GM23338 (cell line): Measurements from ENCODE around the gene TOM1L2. TPM values are rescaled to one million over a fixed set of nuclear protein-coding genes. Genes with fewer than 3 reads are reported as not detected.

Experiments
- ATAC-seq: fragments of 200-7000 bp; cut with Tn5 transposase; 3 replicates; pipeline ENCODE4 v1.9.1; 2020
- DNase-seq: peaks from one replicate; pipeline ENCODE4 v3.0.0-alpha.2; 2015; ENCODE audit warnings: low spot score
- H2AFZ ChIP-seq: fragments of 200-600 bp; sonication (generic); 2 replicates; pipeline ENCODE4 v1.8.0; 2016; ENCODE audit warnings: antibody characterized with exemption, mild to moderate bottlenecking, moderate library complexity
- H3F3A ChIP-seq: fragments of 200-600 bp; sonication (generic); replicated peaks from 2 replicates; pipeline ENCODE4 v1.8.0; 2017; ENCODE audit warnings: antibody characterized with exemption, mixed run types, low read depth
- H3K27ac ChIP-seq: fragments of 200-600 bp; sonication (generic); 2 replicates; pipeline ENCODE4 v1.6.1; 2016; ENCODE audit warnings: low read depth
- H3K27me3 ChIP-seq: fragments of 200-600 bp; sonication (generic); 2 replicates; pipeline ENCODE4 v1.8.0; 2016; ENCODE audit warnings: mild to moderate bottlenecking, mixed run types, moderate library complexity; ENCODE audit not compliant: insufficient read depth
- H3K36me3 ChIP-seq: fragments of 200-600 bp; sonication (generic); 2 replicates; pipeline ENCODE4 v1.8.0; 2016; ENCODE audit warnings: mild to moderate bottlenecking; ENCODE audit not compliant: insufficient read depth
- H3K4me1 ChIP-seq: fragments of 200-600 bp; sonication (generic); 2 replicates; pipeline ENCODE4 v1.8.0; 2016; ENCODE audit warnings: mild to moderate bottlenecking, moderate library complexity; ENCODE audit not compliant: insufficient read depth
- H3K4me2 ChIP-seq: fragments of 200-600 bp; sonication (generic); 2 replicates; pipeline ENCODE4 v1.7.1; 2017; ENCODE audit warnings: mixed run types
- H3K4me3 ChIP-seq: fragments of 200-600 bp; sonication (generic); 2 replicates; pipeline ENCODE4 v1.6.1; 2016; ENCODE audit warnings: mixed run types
- H3K79me2 ChIP-seq: fragments of 200-600 bp; sonication (generic); replicated peaks from 2 replicates; pipeline ENCODE4 v1.8.0; 2017; ENCODE audit warnings: mild to moderate bottlenecking; ENCODE audit not compliant: insufficient read depth
- H3K9me2 ChIP-seq: fragments of 200-600 bp; sonication (generic); 2 replicates; pipeline ENCODE4 v1.8.0; 2017; ENCODE audit not compliant: insufficient read depth
- H4K20me1 ChIP-seq: fragments of 200-600 bp; sonication (generic); replicated peaks from 2 replicates; pipeline ENCODE4 v1.8.0; 2017; ENCODE audit warnings: mild to moderate bottlenecking; ENCODE audit not compliant: insufficient read depth
- H3K27ac Mint-ChIP-seq: 2 replicates; pipeline ENCODE4 v1.8.0; 2020; ENCODE audit warnings: inconsistent platforms, mild to moderate bottlenecking, moderate library complexity, mixed read lengths
- H3K27me3 Mint-ChIP-seq: 3 replicates; pipeline ENCODE4 v1.8.0; 2022; ENCODE audit warnings: low read depth, mild to moderate bottlenecking, moderate library complexity, mixed read lengths, inconsistent platforms; ENCODE audit not compliant: insufficient read depth, poor library complexity
- H3K36me3 Mint-ChIP-seq: 3 replicates; pipeline ENCODE4 v1.8.0; 2021; ENCODE audit warnings: low read depth, mild to moderate bottlenecking, inconsistent platforms, moderate library complexity, mixed read lengths
- H3K4me1 Mint-ChIP-seq: 3 replicates; pipeline ENCODE4 v1.8.0; 2020; ENCODE audit warnings: mild to moderate bottlenecking, inconsistent platforms, mixed read lengths
- H3K4me3 Mint-ChIP-seq: 3 replicates; pipeline ENCODE4 v1.8.0; 2021; ENCODE audit warnings: moderate library complexity, mild to moderate bottlenecking, inconsistent platforms, mixed read lengths
- H3K9me3 Mint-ChIP-seq: 3 replicates; pipeline ENCODE4 v1.8.0; 2020; ENCODE audit warnings: moderate library complexity, mild to moderate bottlenecking, inconsistent platforms, mixed read lengths
- CREB1 ChIP-seq: fragments of 250-450 bp; sonication (Bioruptor Pico); IDR thresholded peaks from 2 replicates; pipeline ENCODE4 v1.5.0; 2020; ENCODE audit warnings: low read depth, mild to moderate bottlenecking, moderate library complexity
- EZH2 ChIP-seq: fragments of 200-600 bp; sonication (generic); IDR thresholded peaks from one replicate; pipeline ENCODE4 v1.8.0; 2017; ENCODE audit warnings: antibody characterized with exemption, mild to moderate bottlenecking, low read depth; ENCODE audit not compliant: unreplicated experiment
- EZH2phosphoT487 ChIP-seq: fragments of 200-600 bp; sonication (generic); IDR thresholded peaks from one replicate; pipeline ENCODE4 v1.8.1; 2018; ENCODE audit warnings: antibody characterized with exemption; ENCODE audit not compliant: unreplicated experiment
- JUNB ChIP-seq: IDR thresholded peaks from one replicate; pipeline ENCODE4 v1.6.1; 2016; ENCODE audit warnings: antibody characterized with exemption; ENCODE audit not compliant: unreplicated experiment
- NANOG ChIP-seq: IDR thresholded peaks from 2 replicates; pipeline ENCODE4 v1.6.1; 2016; ENCODE audit warnings: antibody characterized with exemption, borderline replicate concordance
- POLR2AphosphoS5 ChIP-seq: IDR thresholded peaks from 2 replicates; pipeline ENCODE4 v1.6.1; 2016; ENCODE audit warnings: antibody characterized with exemption, low read depth
- STAT1 ChIP-seq: IDR thresholded peaks from one replicate; pipeline ENCODE4 v1.6.1; 2016; ENCODE audit warnings: antibody characterized with exemption; ENCODE audit not compliant: unreplicated experiment
- ZNF114 ChIP-seq: fragments of 250-450 bp; sonication (Bioruptor Pico); IDR thresholded peaks from 2 replicates; pipeline ENCODE4 v1.5.0; 2020; ENCODE audit warnings: mild to moderate bottlenecking, moderate library complexity
- ZNF331 ChIP-seq: fragments of 250-450 bp; sonication (Bioruptor Pico); IDR thresholded peaks from 2 replicates; pipeline ENCODE4 v1.5.0; 2020; ENCODE audit warnings: low read depth, mild to moderate bottlenecking, moderate library complexity
- polyA plus RNA-seq: library from polyadenylated mRNA; unstranded; fragments of >200 nt; fragmentation: Nextera tagmentation; extraction: Ambion mirVana; gene quantifications from 2 replicates; pipeline ENCODE4 v1.2.1, GENCODE V29; 2016
- total RNA-seq: library from RNA; depleted of rRNA; stranded (reverse); fragments of >200 nt; shearing (Covaris generic); gene quantifications from 2 replicates; pipeline ENCODE4 v1.2.3, GENCODE V29; 2014
- TF ChIP-seq, protein P1 (sequence below): fragments of 250-450 bp; sonication (Bioruptor Pico); IDR thresholded peaks from 2 replicates; pipeline ENCODE4 v1.5.0; 2020; ENCODE audit warnings: mild to moderate bottlenecking, moderate library complexity
- TF ChIP-seq, protein P2 (sequence below), 2 experiments: fragments of 200-600 bp in 1 of 2; sonication (generic) in 1 of 2; conservative IDR thresholded peaks; 2 replicates each; pipeline versions ENCODE4 v1.5.1 to v1.6.1; 2016 to 2017; ENCODE audit warnings: antibody characterized with exemption in 2 of 2, low read depth in 2 of 2, mild to moderate bottlenecking in 2 of 2, moderate library complexity in 1 of 2
- TF ChIP-seq, protein P3 (sequence below): IDR thresholded peaks from 2 replicates; pipeline ENCODE4 v1.6.1; 2016; ENCODE audit warnings: antibody characterized with exemption

The TOM1L2 gene
- total and polyA plus RNA-seq, 2 experiments from 2014 or later: 3.3 TPM

DNA sequence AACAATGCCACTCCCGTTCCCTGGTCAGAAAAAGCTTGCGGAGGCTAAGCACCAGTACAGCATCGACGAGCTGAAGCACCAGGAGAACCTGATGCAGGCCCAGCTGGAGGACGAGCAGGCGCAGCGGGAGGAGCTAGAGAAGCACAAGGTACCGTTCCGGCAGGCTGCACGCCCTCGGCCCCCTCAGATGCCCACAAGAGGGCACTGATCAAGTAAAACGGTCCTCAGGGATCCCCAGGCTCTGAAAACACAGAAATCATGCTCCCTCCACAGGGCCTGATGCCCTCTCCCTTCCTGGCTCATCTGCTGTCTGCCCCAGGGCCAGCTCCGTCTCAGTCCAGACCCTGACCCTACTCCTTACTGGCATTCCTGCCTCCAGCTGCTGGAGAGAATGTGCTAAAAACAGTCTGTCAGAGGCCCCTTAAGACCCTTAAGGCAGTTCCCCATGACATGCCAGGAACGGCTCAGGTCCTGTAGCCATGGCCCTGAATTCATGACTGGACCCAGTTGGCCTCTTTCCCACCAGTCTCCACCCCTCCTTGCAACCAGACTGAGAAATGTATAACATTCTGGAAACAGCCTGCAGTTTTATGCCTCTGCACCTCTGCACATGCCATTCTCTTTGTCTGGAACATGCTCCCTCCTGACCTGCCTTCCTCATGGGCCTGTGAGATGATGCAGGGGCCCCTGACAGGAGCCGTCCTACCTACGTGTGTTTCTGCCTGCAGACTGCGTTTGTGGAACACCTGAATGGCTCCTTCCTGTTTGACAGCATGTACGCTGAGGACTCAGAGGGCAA is 22.3 kb upstream of the TOM1L2 start (continued):
- TF ChIP-seq, protein P1, sequence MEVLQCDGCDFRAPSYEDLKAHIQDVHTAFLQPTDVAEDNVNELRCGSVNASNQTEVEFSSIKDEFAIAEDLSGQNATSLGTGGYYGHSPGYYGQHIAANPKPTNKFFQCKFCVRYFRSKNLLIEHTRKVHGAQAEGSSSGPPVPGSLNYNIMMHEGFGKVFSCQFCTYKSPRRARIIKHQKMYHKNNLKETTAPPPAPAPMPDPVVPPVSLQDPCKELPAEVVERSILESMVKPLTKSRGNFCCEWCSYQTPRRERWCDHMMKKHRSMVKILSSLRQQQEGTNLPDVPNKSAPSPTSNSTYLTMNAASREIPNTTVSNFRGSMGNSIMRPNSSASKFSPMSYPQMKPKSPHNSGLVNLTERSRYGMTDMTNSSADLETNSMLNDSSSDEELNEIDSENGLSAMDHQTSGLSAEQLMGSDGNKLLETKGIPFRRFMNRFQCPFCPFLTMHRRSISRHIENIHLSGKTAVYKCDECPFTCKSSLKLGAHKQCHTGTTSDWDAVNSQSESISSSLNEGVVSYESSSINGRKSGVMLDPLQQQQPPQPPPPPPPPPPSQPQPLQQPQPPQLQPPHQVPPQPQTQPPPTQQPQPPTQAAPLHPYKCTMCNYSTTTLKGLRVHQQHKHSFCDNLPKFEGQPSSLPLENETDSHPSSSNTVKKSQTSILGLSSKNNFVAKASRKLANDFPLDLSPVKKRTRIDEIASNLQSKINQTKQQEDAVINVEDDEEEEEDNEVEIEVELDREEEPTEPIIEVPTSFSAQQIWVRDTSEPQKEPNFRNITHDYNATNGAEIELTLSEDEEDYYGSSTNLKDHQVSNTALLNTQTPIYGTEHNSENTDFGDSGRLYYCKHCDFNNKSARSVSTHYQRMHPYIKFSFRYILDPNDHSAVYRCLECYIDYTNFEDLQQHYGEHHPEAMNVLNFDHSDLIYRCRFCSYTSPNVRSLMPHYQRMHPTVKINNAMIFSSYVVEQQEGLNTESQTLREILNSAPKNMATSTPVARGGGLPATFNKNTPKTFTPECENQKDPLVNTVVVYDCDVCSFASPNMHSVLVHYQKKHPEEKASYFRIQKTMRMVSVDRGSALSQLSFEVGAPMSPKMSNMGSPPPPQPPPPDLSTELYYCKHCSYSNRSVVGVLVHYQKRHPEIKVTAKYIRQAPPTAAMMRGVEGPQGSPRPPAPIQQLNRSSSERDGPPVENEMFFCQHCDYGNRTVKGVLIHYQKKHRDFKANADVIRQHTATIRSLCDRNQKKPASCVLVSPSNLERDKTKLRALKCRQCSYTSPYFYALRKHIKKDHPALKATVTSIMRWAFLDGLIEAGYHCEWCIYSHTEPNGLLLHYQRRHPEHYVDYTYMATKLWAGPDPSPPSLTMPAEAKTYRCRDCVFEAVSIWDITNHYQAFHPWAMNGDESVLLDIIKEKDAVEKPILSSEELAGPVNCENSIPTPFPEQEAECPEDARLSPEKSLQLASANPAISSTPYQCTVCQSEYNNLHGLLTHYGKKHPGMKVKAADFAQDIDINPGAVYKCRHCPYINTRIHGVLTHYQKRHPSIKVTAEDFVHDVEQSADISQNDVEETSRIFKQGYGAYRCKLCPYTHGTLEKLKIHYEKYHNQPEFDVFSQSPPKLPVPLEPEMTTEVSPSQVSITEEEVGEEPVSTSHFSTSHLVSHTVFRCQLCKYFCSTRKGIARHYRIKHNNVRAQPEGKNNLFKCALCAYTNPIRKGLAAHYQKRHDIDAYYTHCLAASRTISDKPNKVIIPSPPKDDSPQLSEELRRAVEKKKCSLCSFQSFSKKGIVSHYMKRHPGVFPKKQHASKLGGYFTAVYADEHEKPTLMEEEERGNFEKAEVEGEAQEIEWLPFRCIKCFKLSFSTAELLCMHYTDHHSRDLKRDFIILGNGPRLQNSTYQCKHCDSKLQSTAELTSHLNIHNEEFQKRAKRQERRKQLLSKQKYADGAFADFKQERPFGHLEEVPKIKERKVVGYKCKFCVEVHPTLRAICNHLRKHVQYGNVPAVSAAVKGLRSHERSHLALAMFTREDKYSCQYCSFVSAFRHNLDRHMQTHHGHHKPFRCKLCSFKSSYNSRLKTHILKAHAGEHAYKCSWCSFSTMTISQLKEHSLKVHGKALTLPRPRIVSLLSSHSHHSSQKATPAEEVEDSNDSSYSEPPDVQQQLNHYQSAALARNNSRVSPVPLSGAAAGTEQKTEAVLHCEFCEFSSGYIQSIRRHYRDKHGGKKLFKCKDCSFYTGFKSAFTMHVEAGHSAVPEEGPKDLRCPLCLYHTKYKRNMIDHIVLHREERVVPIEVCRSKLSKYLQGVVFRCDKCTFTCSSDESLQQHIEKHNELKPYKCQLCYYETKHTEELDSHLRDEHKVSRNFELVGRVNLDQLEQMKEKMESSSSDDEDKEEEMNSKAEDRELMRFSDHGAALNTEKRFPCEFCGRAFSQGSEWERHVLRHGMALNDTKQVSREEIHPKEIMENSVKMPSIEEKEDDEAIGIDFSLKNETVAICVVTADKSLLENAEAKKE (CRISPR knock-in tag): no peak
- TF ChIP-seq EZH2: no peak
- TF ChIP-seq, protein P2, sequence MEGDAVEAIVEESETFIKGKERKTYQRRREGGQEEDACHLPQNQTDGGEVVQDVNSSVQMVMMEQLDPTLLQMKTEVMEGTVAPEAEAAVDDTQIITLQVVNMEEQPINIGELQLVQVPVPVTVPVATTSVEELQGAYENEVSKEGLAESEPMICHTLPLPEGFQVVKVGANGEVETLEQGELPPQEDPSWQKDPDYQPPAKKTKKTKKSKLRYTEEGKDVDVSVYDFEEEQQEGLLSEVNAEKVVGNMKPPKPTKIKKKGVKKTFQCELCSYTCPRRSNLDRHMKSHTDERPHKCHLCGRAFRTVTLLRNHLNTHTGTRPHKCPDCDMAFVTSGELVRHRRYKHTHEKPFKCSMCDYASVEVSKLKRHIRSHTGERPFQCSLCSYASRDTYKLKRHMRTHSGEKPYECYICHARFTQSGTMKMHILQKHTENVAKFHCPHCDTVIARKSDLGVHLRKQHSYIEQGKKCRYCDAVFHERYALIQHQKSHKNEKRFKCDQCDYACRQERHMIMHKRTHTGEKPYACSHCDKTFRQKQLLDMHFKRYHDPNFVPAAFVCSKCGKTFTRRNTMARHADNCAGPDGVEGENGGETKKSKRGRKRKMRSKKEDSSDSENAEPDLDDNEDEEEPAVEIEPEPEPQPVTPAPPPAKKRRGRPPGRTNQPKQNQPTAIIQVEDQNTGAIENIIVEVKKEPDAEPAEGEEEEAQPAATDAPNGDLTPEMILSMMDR (conservative IDR thresholded peaks at IDR 0.05; ENCODE audit: low read depth in 2 of 2): peak; percentile 66 to 78

DNA sequence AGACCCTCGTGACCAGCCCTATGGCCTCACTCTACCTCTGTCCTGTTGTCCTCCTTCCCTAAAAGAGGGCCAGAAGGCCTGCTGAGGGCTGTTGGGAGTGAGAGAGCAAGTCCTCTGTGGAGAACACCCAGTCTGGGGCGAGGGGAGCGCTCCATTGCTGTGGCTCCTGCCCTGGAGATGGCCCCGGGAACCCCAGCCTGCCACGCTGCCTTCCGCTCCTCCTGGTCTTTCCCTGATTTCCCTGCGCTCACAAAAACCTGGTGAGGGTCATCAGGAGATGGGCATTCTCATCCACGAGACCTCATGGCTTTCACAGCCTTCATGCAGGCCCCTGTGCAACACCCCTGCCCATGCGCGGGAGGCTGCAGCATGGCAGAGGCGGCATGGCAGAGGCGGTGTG is 21.7 kb upstream of the TOM1L2 start:
- TF ChIP-seq EZH2 (no peak), EZH2phosphoT487 (no peak), ZNF114 (CRISPR knock-in tag) (no peak), NANOG (no peak), STAT1 (no peak), ZNF331 (CRISPR knock-in tag) (no peak), JUNB (no peak), POLR2AphosphoS5 (no peak), CREB1 (CRISPR knock-in tag) (no peak)
- TF ChIP-seq, protein P3, sequence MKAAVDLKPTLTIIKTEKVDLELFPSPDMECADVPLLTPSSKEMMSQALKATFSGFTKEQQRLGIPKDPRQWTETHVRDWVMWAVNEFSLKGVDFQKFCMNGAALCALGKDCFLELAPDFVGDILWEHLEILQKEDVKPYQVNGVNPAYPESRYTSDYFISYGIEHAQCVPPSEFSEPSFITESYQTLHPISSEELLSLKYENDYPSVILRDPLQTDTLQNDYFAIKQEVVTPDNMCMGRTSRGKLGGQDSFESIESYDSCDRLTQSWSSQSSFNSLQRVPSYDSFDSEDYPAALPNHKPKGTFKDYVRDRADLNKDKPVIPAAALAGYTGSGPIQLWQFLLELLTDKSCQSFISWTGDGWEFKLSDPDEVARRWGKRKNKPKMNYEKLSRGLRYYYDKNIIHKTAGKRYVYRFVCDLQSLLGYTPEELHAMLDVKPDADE: no peak
- Histone ChIP-seq H3K79me2 (no peaks in the 10 kb centered on the region), H3K27ac (no peak overlapping the region), H3F3A (no peaks in the 10 kb centered on the region), H3K4me1 (no peaks in the 10 kb centered on the region; the same call in 1 of the 2 replicates), H3K4me3 (no peak overlapping the region), H3K36me3 (no peaks in the 10 kb centered on the region), H4K20me1 (no peaks in the 10 kb centered on the region), H3K4me2 (no peak overlapping the region), H2AFZ (no peak overlapping the region), H3K27me3 (no peaks in the 10 kb centered on the region), H3K9me2 (no peaks in the 10 kb centered on the region)
- Mint-ChIP-seq H3K4me1 (peaks cover 2% of the 10 kb centered on the region; the same call in 1 of the 3 replicates), H3K4me3 (no peak overlapping the region), H3K27ac (no peak overlapping the region), H3K27me3 (peaks cover 3% of the 10 kb centered on the region), H3K9me3 (no peaks in the 10 kb centered on the region; the same call in 2 of the 3 replicates), H3K36me3 (no peaks in the 10 kb centered on the region; the same call in 2 of the 3 replicates)
- no peak for ATAC-seq
- DNase-seq: no peak
